K562 (cell line): Measurements from ENCODE around the gene CNDP2. TPM values are rescaled to one million over a fixed set of nuclear protein-coding genes. Genes with fewer than 3 reads are reported as not detected.

ENCODE experiments used
- ATAC-seq: fragments of 200-7000 bp; cut with Tn5 transposase; 3 replicates; pipeline ENCODE4 v1.9.1; 2020; ENCODE audit warnings: moderate library complexity
- BruUV-seq: library from RNA; stranded (reverse); fragments of 400-500 nt; replicated peaks from 2 replicates; lab custom pipeline; 2021; lab: Mats Ljungman, UMichigan
- CTCF ChIA-PET: fragments of 300-600 bp; formaldehyde crosslinking; extraction: SDS; loops from one replicate; lab custom pipeline; 2021; ENCODE audit warnings: low intra/inter-chr PET ratio; lab: Yijun Ruan, JAX
- POLR2A ChIA-PET: fragments of 300-600, 350-650 bp; sonication (Branson Sonifier 250); formaldehyde crosslinking; extraction: SDS; loops from one replicate; lab custom pipeline; 2021; ENCODE audit warnings: antibody characterized with exemption, inconsistent platforms; lab: Yijun Ruan, JAX
- DNase-seq, 4 experiments: peaks; one replicate each; pipeline versions ENCODE4 v3.0.0 to v3.0.0-alpha.2; 2011 to 2018; ENCODE audit warnings: low spot score in 3 of 4, mixed read lengths in 3 of 4; ENCODE audit errors: extremely low read depth in 1 of 4
- FAIRE-seq: peaks from 2 replicates; lab custom pipeline; 2011; peaks lifted over from hg19 to GRCh38; lab: Jason Lieb, UNC
- H2AFZ ChIP-seq: 2 replicates; pipeline ENCODE4 v1.6.0; 2011; ENCODE audit warnings: low read depth, low read length, control low read depth, inconsistent platforms
- H3K27ac ChIP-seq: fragments of 200-600 bp; 3 replicates; pipeline ENCODE4 v1.8.0; 2011; ENCODE audit warnings: low read depth, mild to moderate bottlenecking, control low read depth, inconsistent platforms, low read length, moderate library complexity, mixed read lengths; ENCODE audit errors: extremely low read depth
- H3K27me3 ChIP-seq, 2 experiments: fragments of 300-600 bp in 1 of 2; 2 replicates in 1 of 2; 3 replicates in 1 of 2; pipeline versions ENCODE4 v1.6.0 to v1.8.0; 2011; ENCODE audit warnings: inconsistent platforms in 2 of 2, low read length in 2 of 2, mild to moderate bottlenecking in 1 of 2, mixed read lengths in 1 of 2, moderate library complexity in 1 of 2; ENCODE audit not compliant: control insufficient read depth in 2 of 2, insufficient read depth in 2 of 2
- H3K36me3 ChIP-seq: fragments of 300-600 bp; 3 replicates; pipeline ENCODE4 v1.8.0; 2011; ENCODE audit warnings: mild to moderate bottlenecking, low read length, inconsistent platforms; ENCODE audit not compliant: control insufficient read depth, insufficient read depth
- H3K4me1 ChIP-seq, 2 experiments: fragments of 200-600 bp in 1 of 2; replicated peaks in 1 of 2; 2 replicates in 1 of 2; 3 replicates in 1 of 2; pipeline versions ENCODE4 v1.5.1 to v1.8.0; 2011; ENCODE audit warnings: inconsistent platforms in 2 of 2, low read length in 2 of 2, mild to moderate bottlenecking in 1 of 2, mixed read lengths in 1 of 2, moderate library complexity in 1 of 2; ENCODE audit not compliant: control insufficient read depth in 2 of 2, insufficient read depth in 2 of 2
- H3K4me2 ChIP-seq: 2 replicates; pipeline ENCODE4 v1.6.1; 2011; ENCODE audit warnings: low read length, control low read depth, inconsistent platforms, mixed read lengths; ENCODE audit not compliant: insufficient read depth
- H3K4me3 ChIP-seq: fragments of 200-600 bp; sonication (generic), shearing (Covaris generic); 2 replicates; pipeline ENCODE4 v1.5.1; 2016; ENCODE audit warnings: control low read depth, inconsistent platforms
- H3K79me2 ChIP-seq: fragments of 200-600 bp; 3 replicates; pipeline ENCODE4 v1.8.0; 2011; ENCODE audit warnings: low read length, inconsistent platforms; ENCODE audit not compliant: control insufficient read depth, insufficient read depth
- H3K9ac ChIP-seq, 2 experiments: 2 replicates each; pipeline versions ENCODE4 v1.6.0 to v1.6.1; 2011; ENCODE audit warnings: low read depth in 2 of 2, low read length in 2 of 2, control low read depth in 1 of 2, inconsistent platforms in 1 of 2, mild to moderate bottlenecking in 1 of 2, mixed read lengths in 1 of 2; ENCODE audit not compliant: insufficient read depth in 1 of 2
- H3K9me1 ChIP-seq: one replicate; pipeline ENCODE4 v1.6.0; 2011; ENCODE audit warnings: inconsistent platforms, mild to moderate bottlenecking, low read length, moderate library complexity; ENCODE audit not compliant: control insufficient read depth, insufficient read depth
- H3K9me3 ChIP-seq: replicated peaks from 2 replicates; pipeline ENCODE4 v1.5.1; 2011; ENCODE audit warnings: low read depth, low read length, inconsistent platforms; ENCODE audit not compliant: control insufficient read depth, insufficient read depth
- H4K20me1 ChIP-seq: replicated peaks from 2 replicates; pipeline ENCODE4 v1.6.1; 2011; ENCODE audit warnings: low read length, inconsistent platforms, mixed read lengths; ENCODE audit not compliant: control insufficient read depth, insufficient read depth
- CCAR2 ChIP-seq: fragments of 200-400 bp; formaldehyde crosslinking; IDR thresholded peaks from 2 replicates; pipeline ENCODE4 v1.6.1; 2017; ENCODE audit warnings: mild to moderate bottlenecking, low read depth, low read length
- FOXJ3 ChIP-seq: sonication (generic); formaldehyde crosslinking; IDR thresholded peaks from 2 replicates; pipeline ENCODE4 v1.4.0; 2020; ENCODE audit warnings: mild to moderate bottlenecking, missing genetic modification reagents
- HES1 ChIP-seq: fragments of 450-650 bp; IDR thresholded peaks from 2 replicates; pipeline ENCODE4 v1.6.1; 2016; ENCODE audit warnings: low read depth, mild to moderate bottlenecking, moderate library complexity
- NONO ChIP-seq, 2 experiments: fragments of 200-400 bp in 1 of 2; fragments of 450-650 bp in 1 of 2; formaldehyde crosslinking in 1 of 2; IDR thresholded peaks; 2 replicates each; pipeline ENCODE4 v1.6.1; 2017; ENCODE audit warnings: low read depth in 2 of 2, mild to moderate bottlenecking in 2 of 2, moderate library complexity in 2 of 2, low read length in 1 of 2
- TAF7 ChIP-seq: fragments of 450-650 bp; IDR thresholded peaks from 2 replicates; pipeline ENCODE4 v1.6.1; 2016; ENCODE audit warnings: missing genetic modification characterization, missing compliant biosample characterization
- TRIM28 ChIP-seq: fragments of 450-650 bp; IDR thresholded peaks from 2 replicates; pipeline ENCODE4 v1.6.1; 2017
- ZBTB49 ChIP-seq: sonication (generic); formaldehyde crosslinking; IDR thresholded peaks from 2 replicates; pipeline ENCODE4 v1.8.0; 2022; ENCODE audit warnings: missing genetic modification reagents, mild to moderate bottlenecking, borderline replicate concordance
- ZKSCAN3 ChIP-seq: fragments of 250-450 bp; sonication (Bioruptor Pico); IDR thresholded peaks from 2 replicates; pipeline ENCODE4 v1.4.0; 2020
- ZNF212 ChIP-seq: fragments of 450-650 bp; formaldehyde crosslinking; IDR thresholded peaks from 2 replicates; pipeline ENCODE4 v1.4.0; 2020; ENCODE audit warnings: mild to moderate bottlenecking
- ZNF274 ChIP-seq: IDR thresholded peaks from 2 replicates; pipeline ENCODE4 v1.6.1; 2011; ENCODE audit warnings: low read depth, mild to moderate bottlenecking, low read length, moderate library complexity, borderline replicate concordance
- WGBS: fragments of 100-300 bp; shearing (Covaris generic); methylation state at CpG from one replicate; pipeline ENCODE4 v1.1.6; 2016; ENCODE audit warnings: low coverage, mixed read lengths; ENCODE audit not compliant: insufficient coverage; ENCODE audit errors: missing lambda C conversion rate; 5-methylcytosine and 5-hydroxymethylcytosine counted together
- in situ Hi-C: fragments of 300-500 bp; cut with MboI; formaldehyde crosslinking; loops from 4 replicates; pipeline ENCODE4 v1.15.0; 2018; ENCODE audit warnings: inconsistent platforms, mixed read lengths
- intact Hi-C: fragments of 100-400 bp; cut with micrococcal nuclease; formaldehyde crosslinking; loops from 2 replicates; pipeline ENCODE4 v1.14.2; 2022
- polyA plus RNA-seq, 8 experiments: library from polyadenylated mRNA; depleted of rRNA in 4 of 8; stranded (reverse) in 5 of 8; unstranded in 3 of 8; fragments of >200 nt; fragmentation: Nextera tagmentation in 2 of 8; fragmentation: Illumina TruSeq in 1 of 8; extraction: Ambion mirVana in 2 of 8; extraction: Trizol in 1 of 8; gene quantifications; 2 replicates each; pipeline versions ENCODE4 v1.2.1 to v1.2.3, GENCODE V29; 2011 to 2014; ENCODE audit warnings: inconsistent platforms in 1 of 8, missing spikeins in 1 of 8
- total RNA-seq, 7 experiments: library from RNA; depleted of rRNA in 6 of 7; stranded (reverse); fragments of >200 nt in 6 of 7; fragmentation: Illumina TruSeq in 2 of 7; extraction: Trizol in 2 of 7; gene quantifications; 2 replicates each; pipeline versions ENCODE4 v1.2.1 to v1.2.3, GENCODE V29; 2011 to 2021; ENCODE audit warnings: low replicate concordance in 1 of 7

CNDP2 gene
- total and polyA plus RNA-seq, 9 of the 15 experiments (the other 6 are each of a cell fraction or from before 2014, with no cell fraction given), result 34.1 to 128 (median 53.8) TPM

GRCh38 chr18:74550886-74551285 lies 54.7 kb downstream of the CNDP2 start:
- 0% methylated on average over 6 of the region's 6 CpGs for WGBS
- Histone ChIP-seq H3K9me3 (no peaks in the 10 kb centered on the region), H3K9me1 (no peaks in the 10 kb centered on the region), H3K36me3 (no peaks in the 10 kb centered on the region), H3K4me2 (no peak overlapping the region), H3K9ac (no peak overlapping the region), H3K4me3 (no peak overlapping the region), H3K27me3 (peaks cover 4 to 18% of the 10 kb centered on the region in 2 experiments; a peak in 4 of 5 replicates), H4K20me1 (no peaks in the 10 kb centered on the region), H3K27ac (no peak overlapping the region), H3K79me2 (no peaks in the 10 kb centered on the region), H3K4me1 (no peaks in the 10 kb centered on the region), H2AFZ (no peak overlapping the region)
- intact Hi-C loops, result loop anchor here (5.0 kb wide), 1 partner anchor 54 kb away; the partner anchor contains the start of gene CNDP2
- no peak for FAIRE-seq
- CTCF ChIA-PET, result no interaction called here
- no TSS peak for BruUV-seq
- in situ Hi-C loops, result loop anchor here (10.0 kb wide), 2 partner anchors 186 to 366 kb away; no protein-coding TSS in a partner anchor
- DNase-seq, result no peak
- no peak for ATAC-seq
- POLR2A ChIA-PET, result no interaction called here
- no peak for TF ChIP-seq NONO (IDR thresholded peaks at IDR 0.05; ENCODE audit: low read depth in 2 of 2, low read length in 1 of 2)
- TF ChIP-seq TAF7, result no peak
- no peak for TF ChIP-seq ZNF274
- TF ChIP-seq ZNF212 (CRISPR knock-in tag), result no peak
- no peak for TF ChIP-seq HES1
- TF ChIP-seq CCAR2, result no peak
- no peak for TF ChIP-seq TRIM28
- TF ChIP-seq ZBTB49 (CRISPR knock-in tag), result no peak
- no peak for TF ChIP-seq ZKSCAN3 (CRISPR knock-in tag)
- TF ChIP-seq FOXJ3, result no peak
